HG03060 (cell line): ENCODE results near the gene GATA6.
"Not testable (repeated sequence)": the region's sequence is repeated elsewhere in the genome, so short reads cannot be mapped to it uniquely, and the experiment has no call there.

Experiments
- ATAC-seq: cut with Tn5 transposase; IDR thresholded peaks from one replicate; pipeline ENCODE4 v1.9.1; 2021; ENCODE audit warnings: low read depth, moderate number of reproducible peaks; ENCODE audit not compliant: unreplicated experiment

GATA6 gene

GRCh38 chr18:22180722-22181121 lies 11.3 kb downstream of the GATA6 start:
- ATAC-seq = no peak

DNA sequence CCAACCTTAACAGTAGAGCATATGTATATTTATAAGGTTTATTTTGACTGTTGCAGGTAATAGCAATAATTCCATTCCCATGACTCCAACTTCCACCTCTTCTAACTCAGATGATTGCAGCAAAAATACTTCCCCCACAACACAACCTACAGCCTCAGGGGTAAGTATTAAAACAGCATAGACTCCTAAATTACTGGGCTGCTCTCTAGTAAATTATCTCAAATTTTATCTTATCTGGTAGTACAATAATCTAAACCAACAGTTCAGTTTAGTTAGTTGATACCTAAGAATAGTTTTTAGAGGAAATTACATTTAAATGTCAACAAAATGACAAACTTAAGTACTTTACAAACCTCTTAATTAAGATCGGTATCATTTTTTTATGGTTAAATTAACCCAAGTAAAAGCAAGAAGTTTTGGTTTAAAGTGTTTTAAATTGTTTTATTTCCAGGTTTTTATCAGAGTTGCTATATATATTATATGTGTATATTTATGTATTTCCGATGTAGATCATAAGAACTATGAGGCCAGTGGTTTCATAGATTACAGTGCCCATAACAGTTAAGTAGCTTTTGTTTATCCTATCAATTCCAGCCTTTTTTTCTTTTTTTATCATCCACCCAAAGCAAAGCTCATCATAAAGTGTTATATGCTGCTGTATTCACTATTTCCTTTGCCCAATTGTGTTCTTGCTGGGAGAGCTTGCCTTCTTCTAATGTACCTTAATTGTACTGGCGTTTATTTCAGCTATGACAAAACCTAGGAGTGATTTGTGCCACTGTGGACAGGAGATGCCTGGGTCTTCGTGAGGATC lies 13.7 kb downstream of the GATA6 start:
- ATAC-seq = no peak

- no peak for ATAC-seq
Measured at GRCh38 chr18:22183698-22184170, 14.3 kb downstream of the GATA6 start.

- not testable (repeated sequence) for ATAC-seq
Measured at GRCh38 chr18:22184573-22184972, 15.2 kb downstream of the GATA6 start.

- ATAC-seq = no peak
Measured at GRCh38 chr18:22185273-22185672, 15.9 kb downstream of the GATA6 start.

DNA sequence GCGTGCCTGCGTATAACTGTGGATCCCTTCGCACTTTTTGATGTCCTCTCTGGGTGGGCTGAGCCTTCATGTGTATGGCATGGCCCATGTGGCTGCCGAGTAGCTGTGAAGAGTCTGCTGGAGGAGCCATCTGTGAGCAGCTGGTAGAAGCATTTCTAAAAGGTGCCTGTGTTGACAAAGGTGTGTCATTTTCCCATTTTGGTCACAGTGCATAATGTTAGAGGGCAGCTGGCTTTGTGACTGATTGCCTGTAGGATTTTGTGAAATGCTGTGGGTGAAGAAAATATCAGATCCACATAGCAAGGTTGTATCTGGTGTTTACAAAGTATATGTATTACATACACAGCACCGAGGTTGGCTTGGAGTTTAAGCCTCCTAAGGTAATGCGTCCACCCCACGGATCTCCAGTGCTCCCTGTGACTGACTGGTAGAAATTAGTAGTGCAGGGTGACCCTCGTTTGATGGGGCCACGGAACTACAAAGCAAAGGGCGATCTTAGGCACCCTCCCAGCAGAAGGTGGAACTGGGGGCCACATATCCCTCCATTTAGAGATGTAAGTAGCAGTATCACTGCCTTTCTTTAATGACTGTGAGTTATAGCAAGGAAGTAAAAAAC lies 16.5 kb downstream of the GATA6 start:
- no peak for ATAC-seq

DNA sequence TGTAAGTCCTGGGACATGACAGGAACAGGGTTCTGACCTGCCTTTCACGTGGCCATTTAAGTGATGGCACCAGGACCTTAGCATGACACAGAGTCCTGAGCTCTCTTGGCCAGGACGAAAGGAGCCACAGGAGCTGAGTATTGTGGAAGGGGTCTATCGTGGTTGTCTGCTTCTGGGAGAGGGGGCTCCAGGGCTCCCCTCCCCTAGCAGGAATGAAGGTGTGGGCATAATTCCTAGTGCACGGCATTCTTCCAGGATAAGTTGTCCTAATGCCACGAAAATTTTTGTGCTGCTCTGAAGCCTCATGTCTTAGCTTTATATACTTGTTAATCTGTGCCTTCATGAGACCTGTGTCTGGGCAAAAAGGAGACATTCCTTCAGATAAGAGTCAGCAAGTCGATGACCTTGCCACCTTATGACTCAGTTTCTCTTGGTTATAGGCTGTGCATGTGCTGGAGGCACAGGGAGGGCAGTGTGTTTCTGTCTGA lies 17.1 kb downstream of the GATA6 start:
- ATAC-seq = no peak

- no peak for ATAC-seq
Measured at GRCh38 chr18:22188559-22189267, 19.3 kb downstream of the GATA6 start.

DNA sequence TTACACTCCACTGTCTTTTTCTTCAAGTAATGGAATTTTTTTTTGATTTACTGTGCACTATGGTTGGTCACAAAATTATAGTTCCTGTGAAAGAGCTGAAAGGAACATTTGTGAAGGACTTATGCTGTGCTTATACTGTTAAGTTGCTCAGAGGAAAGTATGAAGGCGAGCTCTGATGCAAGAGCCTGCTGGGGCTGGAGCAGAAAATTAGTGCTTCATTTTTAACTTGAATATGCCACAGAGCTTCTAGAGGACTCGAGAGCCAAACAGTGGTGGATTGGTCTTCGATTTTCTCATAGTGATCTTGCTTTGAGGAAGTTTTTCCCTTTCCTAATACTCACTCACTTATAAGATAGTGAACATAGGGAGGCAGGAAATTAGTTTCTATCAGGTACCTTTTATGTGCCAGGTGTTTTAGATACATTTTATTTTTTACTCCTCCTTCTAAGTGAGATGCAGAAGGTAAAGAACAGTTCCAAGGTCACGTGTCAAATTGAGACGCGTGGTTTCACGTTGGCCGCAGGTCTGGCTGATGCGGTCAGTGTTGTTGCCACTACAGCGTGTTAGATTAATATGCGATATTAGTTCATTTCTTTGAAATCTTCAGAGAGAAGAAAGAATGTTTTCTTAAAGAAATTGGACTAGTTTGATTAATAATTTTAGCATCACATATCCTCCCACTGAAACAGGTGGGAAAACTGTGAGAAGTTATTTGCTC lies 20.2 kb downstream of the GATA6 start:
- ATAC-seq = no peak

- no peak for ATAC-seq
Measured at GRCh38 chr18:22191346-22191695, 21.9 kb downstream of the GATA6 start.

- ATAC-seq = no peak
Measured at GRCh38 chr18:22191923-22192322, 22.5 kb downstream of the GATA6 start.

- ATAC-seq = no peak
Measured at GRCh38 chr18:22193466-22193865, 24.1 kb downstream of the GATA6 start.

DNA sequence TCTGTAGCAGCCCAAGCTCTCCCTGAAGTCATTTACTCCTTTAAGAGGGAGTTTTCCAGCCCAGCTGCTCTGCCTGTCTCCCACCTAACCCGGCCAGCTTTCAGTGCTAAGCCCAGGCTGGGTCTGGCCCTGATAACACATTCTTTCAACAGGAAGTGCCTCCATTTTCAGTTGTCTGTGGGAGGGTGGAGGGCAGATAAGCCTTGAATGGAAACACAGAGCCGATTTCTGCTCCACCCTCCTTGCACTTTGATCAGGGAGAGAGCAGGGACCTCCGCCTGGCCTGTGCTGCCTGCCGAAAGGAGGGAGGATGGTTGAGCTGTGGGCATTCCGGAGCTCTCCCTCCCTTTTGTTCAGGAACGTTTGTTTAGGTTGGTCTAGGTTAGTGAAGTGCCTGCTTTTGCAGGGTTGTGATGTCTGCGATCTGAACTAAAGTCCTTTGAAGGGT lies 24.8 kb downstream of the GATA6 start:
- no peak for ATAC-seq

DNA sequence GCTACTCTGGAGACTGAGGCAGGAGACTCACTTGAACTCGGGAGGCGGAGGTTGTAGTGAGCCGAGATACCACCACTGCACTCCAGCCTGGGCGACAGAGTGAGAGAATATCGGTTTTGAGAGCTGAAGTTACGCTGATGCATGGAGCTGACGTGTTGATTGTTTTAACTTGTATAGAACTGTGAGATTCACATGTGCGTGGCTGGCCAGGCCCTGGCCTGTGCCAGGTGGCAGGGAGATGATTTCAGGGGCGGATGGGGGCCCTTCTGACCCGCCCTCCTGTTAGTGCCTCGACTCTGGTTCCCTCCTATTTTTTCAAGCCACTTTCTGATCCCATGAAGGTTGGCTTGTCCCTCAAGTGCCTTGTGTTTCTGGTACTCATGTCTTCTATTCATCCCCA lies 25.7 kb downstream of the GATA6 start:
- no peak for ATAC-seq

GRCh38 chr18:22196943-22197342 lies 27.6 kb downstream of the GATA6 start:
- ATAC-seq = not testable (repeated sequence)

- ATAC-seq = no peak
Measured at GRCh38 chr18:22197668-22198067, 28.3 kb downstream of the GATA6 start.

- no peak for ATAC-seq
Measured at GRCh38 chr18:22198163-22198562, 28.8 kb downstream of the GATA6 start.

- no peak for ATAC-seq
Measured at GRCh38 chr18:22199005-22199404, 29.6 kb downstream of the GATA6 start.

GRCh38 chr18:22200611-22201225 lies 31.3 kb downstream of the GATA6 start:
- no peak for ATAC-seq

DNA sequence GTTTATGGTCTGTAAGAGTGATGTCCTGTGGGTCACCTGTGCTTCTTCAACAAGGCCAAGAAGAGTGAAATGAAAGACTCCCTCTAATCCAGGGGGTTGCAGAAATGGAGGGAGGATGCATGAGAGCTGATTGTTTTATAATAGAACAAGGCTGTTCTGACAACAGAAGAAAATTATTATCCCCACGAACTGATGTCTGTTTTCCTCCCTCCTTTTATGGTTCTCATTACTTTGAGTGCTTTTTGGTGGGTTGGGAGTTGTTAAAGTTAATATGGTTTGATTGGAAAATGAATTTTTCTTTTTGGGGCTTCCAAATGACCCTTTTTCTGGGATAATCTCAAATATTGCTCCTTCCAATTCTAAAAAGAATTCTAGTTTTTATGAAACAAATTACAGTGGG lies 33.6 kb downstream of the GATA6 start:
- ATAC-seq = no peak
